HepG2 (cell line): ENCODE data around the gene AP3D1. TPM values are rescaled to one million over a fixed set of nuclear protein-coding genes. Genes with fewer than 3 reads are reported as not detected.

Source experiments
- ATAC-seq: fragments of 200-7000 bp; cut with Tn5 transposase; 3 replicates; pipeline ENCODE4 v1.9.1; 2020; ENCODE audit warnings: mild to moderate bottlenecking, moderate library complexity
- BruUV-seq: library from RNA; stranded (reverse); fragments of 400-500 nt; replicated peaks from 2 replicates; lab custom pipeline; 2021; lab: Mats Ljungman, UMichigan
- CTCF ChIA-PET: fragments of 300-600 bp; formaldehyde crosslinking; extraction: SDS; loops from one replicate; lab custom pipeline; 2021; ENCODE audit warnings: low total read pairs, inconsistent platforms, low intra/inter-chr PET ratio; lab: Yijun Ruan, JAX
- POLR2A ChIA-PET: fragments of 350-600 bp; sonication (Branson Sonifier 250); formaldehyde crosslinking; loops from one replicate; lab custom pipeline; 2020; ENCODE audit warnings: antibody characterized with exemption, inconsistent platforms; lab: Yijun Ruan, JAX
- DNase-seq: peaks from one replicate; pipeline ENCODE4 v3.0.0-alpha.2; 2015; ENCODE audit warnings: low spot score
- FAIRE-seq: peaks from 3 replicates; lab custom pipeline; 2011; peaks lifted over from hg19 to GRCh38; lab: Jason Lieb, UNC
- H2AFZ ChIP-seq: one replicate; pipeline ENCODE4 v1.6.1; 2011; ENCODE audit warnings: low read length, inconsistent platforms
- H3K27ac ChIP-seq: fragments of 300-600 bp; 3 replicates; pipeline ENCODE4 v1.8.0; 2011; ENCODE audit warnings: mixed run types, mild to moderate bottlenecking, mixed read lengths, low read length, inconsistent platforms; ENCODE audit not compliant: insufficient read depth; ENCODE audit errors: extremely low read length
- H3K27me3 ChIP-seq, 2 experiments: fragments of 200-600 bp in 1 of 2; 2 replicates in 1 of 2; 3 replicates in 1 of 2; pipeline versions ENCODE4 v1.6.0 to v1.8.0; 2011; ENCODE audit warnings: low read length in 2 of 2, mild to moderate bottlenecking in 2 of 2, moderate library complexity in 2 of 2, inconsistent platforms in 1 of 2; ENCODE audit not compliant: insufficient read depth in 2 of 2, control insufficient read depth in 1 of 2
- H3K36me3 ChIP-seq, 2 experiments: fragments of 200-600 bp in 1 of 2; replicated peaks in 1 of 2; 2 replicates in 1 of 2; 3 replicates in 1 of 2; pipeline versions ENCODE4 v1.5.1 to v1.8.0; 2011; ENCODE audit warnings: low read length in 2 of 2, inconsistent platforms in 1 of 2; ENCODE audit not compliant: insufficient read depth in 2 of 2, control insufficient read depth in 1 of 2
- H3K4me1 ChIP-seq: 2 replicates; pipeline ENCODE4 v1.5.1; 2012; ENCODE audit warnings: low read length, inconsistent platforms; ENCODE audit not compliant: insufficient read depth
- H3K4me2 ChIP-seq: 2 replicates; pipeline ENCODE4 v1.6.0; 2011; ENCODE audit warnings: low read depth, low read length, inconsistent platforms
- H3K4me3 ChIP-seq, 3 experiments: fragments of 200-600 bp in 1 of 3; sonication (generic), shearing (Covaris generic) in 1 of 3; replicated peaks in 1 of 3; 2 replicates each; pipeline ENCODE4 v1.5.1; 2011 to 2016; ENCODE audit warnings: low read length in 3 of 3, inconsistent platforms in 2 of 3, low read depth in 2 of 3, mild to moderate bottlenecking in 2 of 3, control low read depth in 1 of 3, mixed read lengths in 1 of 3; ENCODE audit not compliant: insufficient read depth in 1 of 3
- H3K79me2 ChIP-seq: one replicate; pipeline ENCODE4 v1.6.1; 2011; ENCODE audit warnings: low read length, inconsistent platforms; ENCODE audit not compliant: insufficient read depth
- H3K9ac ChIP-seq: 2 replicates; pipeline ENCODE4 v1.6.0; 2011; ENCODE audit warnings: mild to moderate bottlenecking, low read depth, low read length, inconsistent platforms; ENCODE audit not compliant: insufficient read depth
- H3K9me3 ChIP-seq: 2 replicates; pipeline ENCODE4 v1.5.1; 2012; ENCODE audit warnings: mild to moderate bottlenecking, low read length
- H4K20me1 ChIP-seq: 2 replicates; pipeline ENCODE4 v1.6.0; 2011; ENCODE audit warnings: inconsistent platforms, mild to moderate bottlenecking, low read length, moderate library complexity; ENCODE audit not compliant: insufficient read depth
- KDM1A ChIP-seq: IDR thresholded peaks from 2 replicates; pipeline ENCODE4 v1.6.1; 2016; ENCODE audit warnings: missing compliant biosample characterization
- MYC ChIP-seq: sonication (generic); formaldehyde crosslinking; IDR thresholded peaks from 2 replicates; pipeline ENCODE4 v1.9.0; 2021; ENCODE audit warnings: missing genetic modification reagents, borderline replicate concordance
- NCOR1 ChIP-seq: fragments of 200-600 bp; sonication (generic); IDR thresholded peaks from 2 replicates; pipeline ENCODE4 v1.7.0; 2017; ENCODE audit warnings: antibody characterized with exemption, low read length, borderline replicate concordance
- TP53 ChIP-seq: sonication (generic); formaldehyde crosslinking; conservative IDR thresholded peaks from 2 replicates; pipeline ENCODE4 v1.4.0; 2020; ENCODE audit warnings: missing genetic modification reagents
- ZFP1 ChIP-seq: IDR thresholded peaks from 2 replicates; pipeline ENCODE4 v1.6.1; 2016
- WGBS: methylation state at CpG from one replicate; pipeline ENCODE4 v1.1.6; 2017; ENCODE audit warnings: low lambda C conversion rate; 5-methylcytosine and 5-hydroxymethylcytosine counted together
- in situ Hi-C: cut with HindIII; loops from 2 replicates; pipeline ENCODE4 v1.10.0; 2017; ENCODE audit warnings: low pct_unique_long_range_greater_than_20kb; ENCODE audit not compliant: extremely low pct_ligation_motif_present
- intact Hi-C: fragments of 100-400 bp; cut with micrococcal nuclease; formaldehyde crosslinking; loops from one replicate; pipeline ENCODE4 v1.10.0; 2022; ENCODE audit not compliant: unreplicated experiment
- polyA plus RNA-seq, 8 experiments: library from polyadenylated mRNA; depleted of rRNA in 3 of 8; stranded (reverse) in 7 of 8; unstranded in 1 of 8; fragments of >200 nt; fragmentation: Illumina TruSeq in 4 of 8; extraction: Trizol in 4 of 8; gene quantifications; 2 replicates each; pipeline versions ENCODE4 v1.2.1 to v1.2.3, GENCODE V29; 2011 to 2016; ENCODE audit warnings: low read depth in 4 of 8, missing spikeins in 1 of 8, mixed read lengths in 1 of 8; ENCODE audit not compliant: insufficient read depth in 1 of 8
- total RNA-seq, 5 experiments: library from RNA; depleted of rRNA; stranded (reverse); fragments of >200 nt; fragmentation: Illumina TruSeq; extraction: Trizol; gene quantifications; 2 replicates each; pipeline ENCODE4 v1.2.3, GENCODE V29; 2016; ENCODE audit warnings: low read depth in 1 of 5
- TF ChIP-seq, protein P1 (sequence below): sonication (generic); formaldehyde crosslinking; IDR thresholded peaks from 2 replicates; pipeline ENCODE4 v1.4.0; 2020; ENCODE audit warnings: missing genetic modification reagents

Gene AP3D1
- total and polyA plus RNA-seq, 2 of the 13 experiments (the other 11 are each of a cell fraction or from before 2014, with no cell fraction given) = 68.0 to 82.6 TPM

DNA sequence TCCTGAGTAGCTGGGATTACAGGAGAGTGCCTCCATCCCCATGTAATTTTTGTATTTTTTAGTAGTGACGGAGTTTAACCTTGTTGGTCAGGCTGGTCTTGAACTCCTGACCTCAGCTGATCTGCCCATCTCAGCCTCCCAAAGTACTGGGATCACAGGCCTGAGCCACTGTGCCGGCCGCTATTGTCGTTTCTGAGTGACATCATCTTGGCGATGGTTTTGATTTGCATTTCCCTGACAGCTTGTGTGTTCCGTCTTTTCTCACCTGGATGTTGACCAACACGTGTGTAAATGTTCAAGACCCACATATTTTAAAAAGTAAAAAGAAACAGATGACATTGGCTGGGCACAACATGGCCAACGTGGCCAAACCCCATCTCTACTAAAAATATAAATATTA lies 87.5 kb downstream of the AP3D1 start:
- peaks cover 71% of the 10 kb centered on the region for H3K4me1 ChIP-seq
- H3K36me3 ChIP-seq = no peaks in the 10 kb centered on the region
- no peak for FAIRE-seq
- H3K4me2 ChIP-seq = no peak overlapping the region
- H3K9me3 ChIP-seq = no peaks in the 10 kb centered on the region
- no peak overlapping the region for H2AFZ ChIP-seq
- POLR2A ChIA-PET = interaction anchor here (1.4 kb wide), 1 partner anchor 44 kb away, joined by 5 read pairs; no protein-coding TSS in a partner anchor
- BruUV-seq = no TSS peak
- DNase-seq = no peak
- no peaks in the 10 kb centered on the region for H4K20me1 ChIP-seq
- intact Hi-C loops = no loop called here
- in situ Hi-C loops = loop anchor here (5.0 to 10.0 kb wide), 2 partner anchors 42 to 129 kb away; no protein-coding TSS in a partner anchor
- no peaks in the 10 kb centered on the region for H3K79me2 ChIP-seq
- no peak overlapping the region for H3K9ac ChIP-seq
- H3K4me3 ChIP-seq = no peak overlapping the region
- H3K27me3 ChIP-seq = no peaks in the 10 kb centered on the region; a peak in 1 of 5 replicates
- ATAC-seq = no peak
- no peak for TF ChIP-seq ZFP1 (CRISPR knock-in tag)
- no peak for TF ChIP-seq NCOR1
- TF ChIP-seq, protein P1, sequence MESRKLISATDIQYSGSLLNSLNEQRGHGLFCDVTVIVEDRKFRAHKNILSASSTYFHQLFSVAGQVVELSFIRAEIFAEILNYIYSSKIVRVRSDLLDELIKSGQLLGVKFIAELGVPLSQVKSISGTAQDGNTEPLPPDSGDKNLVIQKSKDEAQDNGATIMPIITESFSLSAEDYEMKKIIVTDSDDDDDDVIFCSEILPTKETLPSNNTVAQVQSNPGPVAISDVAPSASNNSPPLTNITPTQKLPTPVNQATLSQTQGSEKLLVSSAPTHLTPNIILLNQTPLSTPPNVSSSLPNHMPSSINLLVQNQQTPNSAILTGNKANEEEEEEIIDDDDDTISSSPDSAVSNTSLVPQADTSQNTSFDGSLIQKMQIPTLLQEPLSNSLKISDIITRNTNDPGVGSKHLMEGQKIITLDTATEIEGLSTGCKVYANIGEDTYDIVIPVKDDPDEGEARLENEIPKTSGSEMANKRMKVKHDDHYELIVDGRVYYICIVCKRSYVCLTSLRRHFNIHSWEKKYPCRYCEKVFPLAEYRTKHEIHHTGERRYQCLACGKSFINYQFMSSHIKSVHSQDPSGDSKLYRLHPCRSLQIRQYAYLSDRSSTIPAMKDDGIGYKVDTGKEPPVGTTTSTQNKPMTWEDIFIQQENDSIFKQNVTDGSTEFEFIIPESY (CRISPR knock-in tag) = peak; percentile 43; the same call in 1 of the 2 replicates
- TF ChIP-seq TP53 (CRISPR knock-in tag) = no peak
- CTCF ChIA-PET = no interaction called here
- no peak overlapping the region for H3K27ac ChIP-seq
- 65% methylated on average over 8 of the region's 8 CpGs for WGBS

DNA sequence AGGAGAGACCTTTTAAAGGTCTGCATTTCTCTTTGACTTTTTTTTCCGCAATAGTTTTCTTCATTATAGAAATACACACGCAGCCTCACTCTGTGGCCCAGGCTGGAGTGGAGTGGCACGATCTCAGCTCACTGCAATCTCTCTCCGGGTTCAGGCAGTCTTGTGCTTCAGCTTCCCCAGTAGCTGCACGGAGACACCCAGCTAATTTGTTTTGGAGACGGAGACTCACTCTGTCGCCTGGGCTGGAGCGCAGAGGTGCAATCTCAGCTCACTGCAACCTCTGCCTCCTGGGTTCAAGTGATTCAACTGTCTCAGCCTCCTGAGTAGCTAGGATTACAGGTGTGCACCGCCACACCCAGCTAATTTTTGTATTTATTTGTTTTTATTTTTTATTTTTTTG lies 88.6 kb downstream of the AP3D1 start:
- in situ Hi-C loops = loop anchor here (5.0 to 10.0 kb wide), 2 partner anchors 40 to 128 kb away; no protein-coding TSS in a partner anchor
- Histone ChIP-seq H3K27ac (peak overlapping the region; percentile 100), H2AFZ (no peak overlapping the region), H3K27me3 (no peaks in the 10 kb centered on the region; a peak in 1 of 5 replicates), H4K20me1 (no peaks in the 10 kb centered on the region), H3K9ac (peak overlapping the region; percentile 97), H3K36me3 (no peaks in the 10 kb centered on the region), H3K4me3 (peak overlapping the region; percentile 58 to 84 (median 69)), H3K79me2 (no peaks in the 10 kb centered on the region), H3K4me1 (peaks cover 77% of the 10 kb centered on the region), H3K9me3 (no peaks in the 10 kb centered on the region), H3K4me2 (peak overlapping the region; percentile 91)
- CTCF ChIA-PET = no interaction called here
- no TSS peak for BruUV-seq
- TF ChIP-seq MYC (CRISPR knock-in tag) (0 out of 2 replicates have a peak, but pooled peaks have one; percentile 6), KDM1A (CRISPR knock-in tag) (no peak)
- 48% methylated on average over 9 of the region's 9 CpGs for WGBS
- FAIRE-seq (no peak), DNase-seq (no peak), ATAC-seq (no peak)
- POLR2A ChIA-PET = interaction anchor here (1.4 kb wide), 1 partner anchor 43 kb away, joined by 5 read pairs; no protein-coding TSS in a partner anchor
- intact Hi-C loops = no loop called here
